ENCODE results near the gene MLX. TPM values are rescaled to one million over a fixed set of nuclear protein-coding genes. Genes with fewer than 3 reads are reported as not detected.
A peak's percentile ranks its signal among the peaks of the same experiment; 100 is the strongest.

MLX gene
- total and polyA plus RNA-seq, 2 of the 8 experiments (the other 6 are each of a cell fraction or from before 2014, with no cell fraction given) = 27.0 to 27.5 TPM

- Histone ChIP-seq H3K79me2 (ENCODE audit: control insufficient read depth in 1 of 2, insufficient read depth in 2 of 2, low read length in 2 of 2) (peaks cover 9 to 22% of the 10 kb centered on the region in 2 experiments; a peak in 3 of 4 replicates), H3K79me1 (ENCODE audit: low read depth, low read length) (peaks cover 17% of the 10 kb centered on the region)
Measured at GRCh38 chr17:42563143-42563509, 3.8 kb upstream of the MLX start.

More at GRCh38 chr17:42563143-42563509, 3.8 kb upstream of the MLX start:
- no peak for FAIRE-seq
- no peak overlapping the region for H3K23ac ChIP-seq (ENCODE audit: insufficient read length)
- H2BK20ac ChIP-seq (ENCODE audit: low read length) = no peak overlapping the region
- WGBS, 2 experiments (ENCODE audit: extremely low coverage in 1 of 2, insufficient coverage in 1 of 2, insufficient read length in 1 of 2, insufficient replicate concordance in 2 of 2, low coverage in 1 of 2, low lambda C conversion rate in 2 of 2, missing lambda C conversion rate in 1 of 2) = 90% methylated on average over 8 of the region's 14 CpGs; no CpG with 5 or more reads in 1 of the 2 experiments
- H2BK120ac ChIP-seq (replicated peaks; ENCODE audit: low read depth, low read length) = no peak overlapping the region
- peak overlapping the region in 3 of 4 experiments; percentile 83 to 84 (median 83); a peak in 5 of 7 replicates for H3K9ac ChIP-seq (replicated peaks in 1 of 4; ENCODE audit: extremely low read depth in 1 of 4, low read depth in 3 of 4, low read length in 3 of 4)
- H3K4me2 ChIP-seq (ENCODE audit: insufficient read depth in 1 of 2, low read depth in 2 of 2, low read length in 2 of 2) = peak overlapping the region; percentile 88 to 91
- H2AK5ac ChIP-seq (ENCODE audit: low read depth, low read length) = 0 out of 2 replicates have a peak overlapping the region, but pooled peaks have one; percentile 29
- ChIA-PET CTCF (ENCODE audit: partially characterized antibody) (interaction anchor here (1.0 to 1.5 kb wide), 5 partner anchors 15 to 747 kb away, joined by 3 to 7 read pairs (median 4); no protein-coding TSS in a partner anchor), POLR2A (ENCODE audit: partially characterized antibody) (interaction anchor here (1.1 to 8.1 kb wide), 6 partner anchors 13 to 120 kb away, joined by 3 to 74 read pairs (median 4); partner anchors contain the start of gene PSMC3IP)
- H2BK15ac ChIP-seq (ENCODE audit: low read length) = no peak overlapping the region
- no peak overlapping the region for H2BK5ac ChIP-seq (ENCODE audit: low read depth, low read length)
- H3K27ac ChIP-seq (ENCODE audit: low read depth, low read length) = no peak overlapping the region
- H3K18ac ChIP-seq (ENCODE audit: extremely low read depth, low read length) = no peak overlapping the region
- H4K20me1 ChIP-seq (replicated peaks in 1 of 2; ENCODE audit: control insufficient read depth in 1 of 2, insufficient read depth in 2 of 2, low read length in 2 of 2) = peaks cover 0 to 1% of the 10 kb centered on the region in 2 experiments
- DNase-seq (ENCODE audit: low read depth in 1 of 2, low spot score in 2 of 2) = no peak
- H3K27me3 ChIP-seq (replicated peaks in 1 of 4; ENCODE audit: control insufficient read depth in 3 of 4, extremely low read depth in 1 of 4, insufficient read depth in 3 of 4, low read length in 3 of 4) = no peaks in the 10 kb centered on the region
- peaks cover 3 to 17% (median 11%) of the 10 kb centered on the region in 4 experiments; a peak in 6 of 8 replicates for H3K36me3 ChIP-seq (ENCODE audit: control insufficient read depth in 2 of 4, insufficient read depth in 4 of 4, low read length in 3 of 4)
- no peak overlapping the region for H4K8ac ChIP-seq (ENCODE audit: extremely low read depth, insufficient read depth, low read length)
- TF ChIP-seq TAF7 (optimal IDR thresholded peaks at IDR 0.05; ENCODE audit: borderline replicate concordance, low read depth, low read length) = no peak
- no peak for TF ChIP-seq TAF1 (IDR thresholded peaks at IDR 0.05; ENCODE audit: low read depth, low read length)
- no peak for TF ChIP-seq HDAC2 (IDR thresholded peaks at IDR 0.05; ENCODE audit: borderline replicate concordance in 1 of 2, low read depth in 2 of 2, low read length in 2 of 2)
- TF ChIP-seq EGR1 (IDR thresholded peaks at IDR 0.05; ENCODE audit: borderline replicate concordance, low read depth, low read length) = no peak
- no peak for TF ChIP-seq KDM1A (IDR thresholded peaks at IDR 0.05; ENCODE audit: borderline replicate concordance, low read length)
- no peak overlapping the region for H4K5ac ChIP-seq (ENCODE audit: insufficient read length, low read depth, low read length)
- H3K23me2 ChIP-seq (ENCODE audit: low read depth, low read length) = peaks cover 18% of the 10 kb centered on the region
- peak overlapping the region; percentile 82 to 98 (median 88); a peak in 7 of 8 replicates for H3K4me3 ChIP-seq (ENCODE audit: extremely low read depth in 1 of 4, insufficient read depth in 2 of 4, low read depth in 3 of 4, low read length in 4 of 4)
- no peak overlapping the region for H3K14ac ChIP-seq (ENCODE audit: insufficient read length)
- no peak overlapping the region for H3K4ac ChIP-seq (replicated peaks; ENCODE audit: insufficient read length, low read depth, low read length)
- H2BK12ac ChIP-seq (ENCODE audit: low read depth, low read length) = no peak overlapping the region
- no peaks in the 10 kb centered on the region for H3K9me3 ChIP-seq (ENCODE audit: insufficient read depth in 2 of 2, low read depth in 1 of 2, low read length in 1 of 2)
- H4K91ac ChIP-seq (replicated peaks; ENCODE audit: insufficient read length, low read length) = no peak overlapping the region
- H2AFZ ChIP-seq (ENCODE audit: low read length) = no peak overlapping the region
- H3K56ac ChIP-seq (replicated peaks; ENCODE audit: insufficient read length, low read depth, low read length) = no peak overlapping the region
- peaks cover 0 to 21% (median 9%) of the 10 kb centered on the region in 4 experiments; a peak in 5 of 7 replicates for H3K4me1 ChIP-seq (replicated peaks in 1 of 4; ENCODE audit: control insufficient read depth in 3 of 4, insufficient read depth in 4 of 4, low read length in 3 of 4)
